ENCODE results near the gene EML5.

Gene EML5

DNA sequence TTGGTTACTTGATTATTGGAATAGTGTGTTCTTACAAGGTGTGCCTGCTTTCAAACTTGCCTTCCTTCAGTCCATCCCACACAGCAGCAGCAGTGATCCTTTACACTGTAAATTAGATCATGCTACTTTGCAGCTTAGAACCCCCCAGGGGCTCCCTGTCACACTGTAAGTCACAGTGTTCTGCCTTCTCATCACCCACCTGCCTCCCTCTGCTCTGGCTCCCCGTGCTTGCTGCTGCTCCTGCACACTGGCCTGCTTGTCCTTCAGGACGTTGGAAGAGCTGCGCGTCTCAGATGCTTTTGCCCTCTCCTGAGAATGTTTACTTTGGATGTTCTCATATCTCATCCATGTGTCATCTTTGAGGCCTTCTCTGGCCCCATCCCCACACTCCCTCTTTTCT, 202.6 kb downstream of the EML5 start:
- peaks cover 75% of the 10 kb centered on the region for H3K36me3 ChIP-seq (ENCODE audit: control insufficient read depth, low read depth, low read length)
- H3K27ac ChIP-seq (ENCODE audit: low read length) = no peak overlapping the region
- H3K4me1 ChIP-seq (ENCODE audit: control insufficient read depth, low read depth, low read length) = no peaks in the 10 kb centered on the region
- H3K4me3 ChIP-seq (ENCODE audit: low read length) = no peak overlapping the region
- H3K9ac ChIP-seq (ENCODE audit: low read length) = no peak overlapping the region
- H3K27me3 ChIP-seq (ENCODE audit: control insufficient read depth, insufficient read depth, low read length) = no peaks in the 10 kb centered on the region
- no peaks in the 10 kb centered on the region for H3K9me3 ChIP-seq (ENCODE audit: control insufficient read depth, low read depth, low read length)

DNA sequence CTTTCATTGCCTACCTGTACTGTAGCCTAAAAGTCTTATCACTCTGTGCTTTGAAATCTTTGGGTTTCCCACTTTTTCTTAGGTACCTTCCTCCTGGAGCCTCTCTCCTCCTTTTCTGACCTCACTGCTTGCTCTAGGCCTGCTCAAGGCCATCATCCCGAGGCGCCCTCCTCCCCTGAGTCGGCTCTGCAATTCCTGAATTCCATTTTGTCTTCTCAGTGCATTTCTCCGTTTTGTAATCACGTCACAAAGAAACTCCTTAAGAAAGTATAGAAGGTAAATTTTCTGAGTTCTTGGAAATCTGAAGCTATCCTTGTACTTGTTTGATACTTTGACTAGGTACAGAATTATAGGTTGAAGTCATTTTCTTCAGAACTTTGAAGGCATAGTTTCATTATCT, 204.7 kb downstream of the EML5 start:
- Histone ChIP-seq H3K9me3 (ENCODE audit: control insufficient read depth, low read depth, low read length) (no peaks in the 10 kb centered on the region), H3K4me1 (ENCODE audit: control insufficient read depth, low read depth, low read length) (no peaks in the 10 kb centered on the region), H3K27ac (ENCODE audit: low read length) (no peak overlapping the region), H3K36me3 (ENCODE audit: control insufficient read depth, low read depth, low read length) (peaks cover 78% of the 10 kb centered on the region), H3K9ac (ENCODE audit: low read length) (no peak overlapping the region), H3K27me3 (ENCODE audit: control insufficient read depth, insufficient read depth, low read length) (no peaks in the 10 kb centered on the region), H3K4me3 (ENCODE audit: low read length) (no peak overlapping the region)

DNA sequence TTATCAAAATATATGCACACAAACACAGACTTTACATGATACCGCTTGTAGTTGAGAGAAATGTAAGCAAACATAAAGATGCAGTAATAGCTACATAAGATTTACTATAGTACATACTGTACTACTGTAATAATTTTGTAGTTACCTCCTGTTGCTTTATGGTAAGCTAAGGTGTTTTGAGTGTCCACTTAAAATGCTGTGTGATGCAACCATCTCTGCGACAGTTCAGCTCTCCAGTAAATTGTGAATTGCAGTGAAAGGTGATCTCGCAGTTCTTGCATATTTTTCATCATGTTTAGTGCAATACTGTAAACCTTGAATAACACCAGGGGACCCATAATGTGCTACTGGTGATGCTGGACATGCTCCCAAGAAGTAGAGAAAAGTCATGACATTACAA, 208.3 kb downstream of the EML5 start:
- no peak overlapping the region for H3K9ac ChIP-seq (ENCODE audit: low read length)
- no peaks in the 10 kb centered on the region for H3K27me3 ChIP-seq (ENCODE audit: control insufficient read depth, insufficient read depth, low read length)
- H3K9me3 ChIP-seq (ENCODE audit: control insufficient read depth, low read depth, low read length) = no peaks in the 10 kb centered on the region
- H3K4me1 ChIP-seq (ENCODE audit: control insufficient read depth, low read depth, low read length) = no peaks in the 10 kb centered on the region
- no peak overlapping the region for H3K4me3 ChIP-seq (ENCODE audit: low read length)
- H3K27ac ChIP-seq (ENCODE audit: low read length) = no peak overlapping the region
- peaks cover 76% of the 10 kb centered on the region for H3K36me3 ChIP-seq (ENCODE audit: control insufficient read depth, low read depth, low read length)

DNA sequence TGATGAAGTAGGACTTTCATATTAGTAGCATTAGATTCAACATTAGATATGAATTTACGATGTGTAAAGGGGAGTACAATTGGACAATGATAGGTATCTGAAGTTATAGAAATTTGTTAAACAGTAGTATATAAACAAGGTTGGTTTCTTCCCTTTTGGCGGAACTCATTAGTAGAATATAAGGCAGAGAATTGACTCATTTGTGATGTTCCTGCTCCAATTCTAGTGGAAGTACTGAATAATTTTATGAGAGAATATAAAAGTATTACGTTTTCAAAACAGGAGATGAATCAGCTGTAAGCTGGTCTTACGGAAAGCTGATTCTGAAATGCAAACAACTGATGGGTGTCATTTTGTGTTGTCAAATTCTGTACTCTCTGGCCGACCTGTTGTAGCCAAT, 216.5 kb downstream of the EML5 start:
- H3K27ac ChIP-seq (ENCODE audit: low read length) = no peak overlapping the region
- H3K9me3 ChIP-seq (ENCODE audit: control insufficient read depth, low read depth, low read length) = no peaks in the 10 kb centered on the region
- no peaks in the 10 kb centered on the region for H3K4me1 ChIP-seq (ENCODE audit: control insufficient read depth, low read depth, low read length)
- H3K9ac ChIP-seq (ENCODE audit: low read length) = no peak overlapping the region
- H3K36me3 ChIP-seq (ENCODE audit: control insufficient read depth, low read depth, low read length) = peaks cover 88% of the 10 kb centered on the region
- no peaks in the 10 kb centered on the region for H3K27me3 ChIP-seq (ENCODE audit: control insufficient read depth, insufficient read depth, low read length)
- no peak overlapping the region for H3K4me3 ChIP-seq (ENCODE audit: low read length)

DNA sequence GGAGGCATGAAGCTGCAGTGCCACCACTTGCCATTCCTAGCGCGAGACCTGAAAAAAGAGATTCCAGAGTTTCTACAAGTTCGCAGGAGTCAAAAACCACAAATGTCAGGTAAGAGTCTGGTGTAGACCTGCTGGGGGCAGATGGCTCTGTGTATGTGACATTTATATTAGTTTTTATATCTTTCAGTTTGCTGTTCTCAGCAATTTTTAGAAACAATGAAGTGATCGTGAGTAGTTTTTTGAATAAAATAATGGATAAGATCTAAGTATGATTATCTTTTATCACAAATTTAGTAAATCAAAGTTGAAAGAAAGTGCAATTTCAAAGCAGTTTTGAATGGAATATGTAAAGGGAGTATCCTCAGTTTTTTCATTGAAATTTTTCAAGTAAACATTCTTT, 220.6 kb downstream of the EML5 start:
- Histone ChIP-seq H3K9ac (ENCODE audit: low read length) (no peak overlapping the region), H3K27me3 (ENCODE audit: control insufficient read depth, insufficient read depth, low read length) (no peaks in the 10 kb centered on the region), H3K36me3 (ENCODE audit: control insufficient read depth, low read depth, low read length) (peaks cover 90% of the 10 kb centered on the region), H3K9me3 (ENCODE audit: control insufficient read depth, low read depth, low read length) (no peaks in the 10 kb centered on the region), H3K27ac (ENCODE audit: low read length) (no peak overlapping the region), H3K4me3 (ENCODE audit: low read length) (no peak overlapping the region), H3K4me1 (ENCODE audit: control insufficient read depth, low read depth, low read length) (no peaks in the 10 kb centered on the region)

DNA sequence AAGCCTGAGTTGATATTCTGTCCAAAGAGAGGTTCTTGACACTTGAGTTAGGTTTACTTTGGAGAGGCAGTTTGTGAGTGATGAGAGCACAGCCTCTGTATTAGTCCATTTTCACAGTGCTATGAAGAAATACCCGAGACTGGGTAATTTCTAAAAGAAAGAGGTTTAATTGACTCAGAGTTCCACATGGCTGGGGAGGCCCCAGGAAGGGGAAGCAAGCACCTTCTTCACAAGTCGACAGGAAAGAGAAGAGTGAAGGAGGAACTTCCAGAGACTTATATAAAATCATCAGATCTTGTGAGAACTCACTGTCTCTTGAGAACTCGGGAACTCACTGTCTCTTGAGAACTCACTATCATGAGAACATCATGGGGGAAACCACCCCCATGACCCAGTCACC, 224.6 kb downstream of the EML5 start:
- H3K4me3 ChIP-seq (ENCODE audit: low read length) = no peak overlapping the region
- H3K36me3 ChIP-seq (ENCODE audit: control insufficient read depth, low read depth, low read length) = peaks cover 66% of the 10 kb centered on the region
- peaks cover 6% of the 10 kb centered on the region for H3K4me1 ChIP-seq (ENCODE audit: control insufficient read depth, low read depth, low read length)
- H3K27me3 ChIP-seq (ENCODE audit: control insufficient read depth, insufficient read depth, low read length) = no peaks in the 10 kb centered on the region
- H3K9ac ChIP-seq (ENCODE audit: low read length) = no peak overlapping the region
- no peak overlapping the region for H3K27ac ChIP-seq (ENCODE audit: low read length)
- H3K9me3 ChIP-seq (ENCODE audit: control insufficient read depth, low read depth, low read length) = no peaks in the 10 kb centered on the region

DNA sequence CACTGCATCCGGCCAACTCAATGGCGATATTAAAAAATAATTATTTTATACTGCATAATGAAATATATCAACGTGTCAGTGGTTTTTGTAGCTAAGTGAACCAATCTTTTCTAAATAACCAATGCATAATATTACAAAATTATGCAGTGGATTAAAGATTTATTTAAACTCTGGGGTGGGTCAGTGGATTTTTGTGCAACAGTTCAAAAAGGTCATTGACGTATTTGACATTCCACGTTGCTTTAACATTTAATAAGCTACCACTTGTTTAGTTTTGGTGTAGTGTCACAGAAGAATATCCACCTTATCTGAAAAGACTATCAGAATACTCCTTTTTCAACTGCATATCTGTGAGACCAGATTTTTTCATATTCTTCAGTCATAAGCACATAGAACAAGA, 227.3 kb downstream of the EML5 start:
- Histone ChIP-seq H3K27me3 (ENCODE audit: control insufficient read depth, insufficient read depth, low read length) (no peaks in the 10 kb centered on the region), H3K27ac (ENCODE audit: low read length) (no peak overlapping the region), H3K36me3 (ENCODE audit: control insufficient read depth, low read depth, low read length) (peaks cover 44% of the 10 kb centered on the region), H3K4me1 (ENCODE audit: control insufficient read depth, low read depth, low read length) (peaks cover 6% of the 10 kb centered on the region), H3K9me3 (ENCODE audit: control insufficient read depth, low read depth, low read length) (no peaks in the 10 kb centered on the region), H3K9ac (ENCODE audit: low read length) (no peak overlapping the region), H3K4me3 (ENCODE audit: low read length) (no peak overlapping the region)

DNA sequence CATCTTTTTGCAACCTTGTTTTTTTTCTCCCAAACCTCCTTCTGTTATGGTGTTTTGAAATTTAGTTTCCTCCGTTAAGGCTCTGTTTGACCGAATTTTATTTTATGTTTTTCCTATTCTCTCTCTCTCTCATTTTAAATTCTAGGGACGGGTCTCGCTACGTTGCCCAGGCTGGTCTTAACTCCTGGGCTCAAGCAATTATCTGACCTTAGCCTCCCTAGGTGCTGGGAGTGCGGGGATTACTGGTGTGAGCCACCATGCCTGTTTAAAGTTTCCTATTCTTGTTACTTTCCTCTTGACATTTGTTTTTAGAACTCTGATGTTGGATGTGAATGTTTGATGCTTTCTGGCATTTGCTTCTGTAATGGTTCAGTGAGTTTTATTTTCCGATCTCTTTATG, 228.9 kb downstream of the EML5 start:
- peak overlapping the region; percentile 97 for H3K4me3 ChIP-seq (ENCODE audit: low read length)
- H3K27me3 ChIP-seq (ENCODE audit: control insufficient read depth, insufficient read depth, low read length) = no peaks in the 10 kb centered on the region
- H3K4me1 ChIP-seq (ENCODE audit: control insufficient read depth, low read depth, low read length) = peaks cover 6% of the 10 kb centered on the region
- peak overlapping the region; percentile 91 for H3K9ac ChIP-seq (ENCODE audit: low read length)
- peaks cover 28% of the 10 kb centered on the region for H3K36me3 ChIP-seq (ENCODE audit: control insufficient read depth, low read depth, low read length)
- H3K9me3 ChIP-seq (ENCODE audit: control insufficient read depth, low read depth, low read length) = no peaks in the 10 kb centered on the region
- no peak overlapping the region for H3K27ac ChIP-seq (ENCODE audit: low read length)

DNA sequence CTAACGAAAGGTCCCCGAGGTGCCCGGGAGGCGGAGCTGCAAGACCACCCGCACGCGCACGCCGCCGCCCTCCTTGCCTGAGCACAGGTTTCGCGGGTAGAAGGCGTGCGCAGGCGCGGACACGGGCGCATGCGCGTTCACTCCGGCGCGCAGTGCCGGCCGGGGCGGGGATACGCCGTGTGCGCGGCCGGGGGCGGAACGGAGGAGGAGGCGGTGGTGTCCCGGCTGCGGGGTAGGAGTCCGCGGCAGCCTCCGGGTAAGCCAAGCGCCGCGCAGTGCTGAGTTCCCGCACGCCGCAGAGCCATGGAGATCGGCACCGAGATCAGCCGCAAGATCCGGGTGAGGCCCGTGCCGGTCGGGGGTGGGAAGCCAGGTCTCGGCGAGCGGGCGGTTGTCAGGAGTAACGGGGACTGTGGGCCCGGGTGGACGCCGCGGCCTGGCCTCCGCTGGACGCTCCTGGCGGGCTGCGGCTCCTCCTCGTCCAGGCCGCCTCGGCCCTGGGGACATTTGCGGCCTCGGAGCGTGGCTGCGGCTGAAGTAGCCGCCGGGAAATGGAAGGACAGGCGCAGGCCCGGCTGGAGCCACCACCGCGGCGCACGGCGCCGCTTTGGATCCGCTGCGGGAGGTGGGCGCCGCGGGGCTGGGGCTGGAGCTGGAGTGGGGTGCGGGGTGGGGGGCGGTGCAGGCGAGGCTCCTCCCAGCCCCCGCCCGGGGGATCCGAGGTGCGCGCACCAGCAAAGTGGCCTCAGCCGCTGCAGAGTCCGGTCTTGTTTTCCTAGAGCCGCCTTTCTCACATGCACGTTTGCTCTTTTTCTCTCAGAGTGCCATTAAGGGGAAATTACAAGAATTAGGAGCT, 229.7 kb downstream of the EML5 start, which contains the start of gene ZC3H14:
ZC3H14 (plus strand) TSS at position 207 of the 856 bp plus-strand sequence; CDS start at position 304, 97 bp downstream.
- H3K36me3 ChIP-seq (ENCODE audit: control insufficient read depth, low read depth, low read length) = peaks cover 20% of the 10 kb centered on the region
- peak within 1 kb of the TSS; percentile 97 for H3K4me3 ChIP-seq (ENCODE audit: low read length)

DNA sequence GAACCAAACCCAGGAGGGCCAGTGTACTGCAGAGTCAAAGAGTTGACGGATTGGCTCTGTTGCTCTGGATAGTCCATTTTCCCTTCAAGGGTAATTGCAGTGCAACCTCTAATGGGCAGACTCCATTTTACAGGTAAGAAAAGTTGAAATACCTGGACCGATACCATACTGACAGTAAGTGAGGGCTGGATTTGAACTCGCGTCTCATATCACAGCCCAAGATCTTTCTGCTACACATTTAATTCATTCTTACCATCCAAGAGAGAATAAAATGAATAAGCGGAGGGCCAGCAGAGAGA, 230.3 kb downstream of the EML5 start:
- H3K9ac ChIP-seq (ENCODE audit: low read length) = peak overlapping the region; percentile 91
- no peaks in the 10 kb centered on the region for H3K27me3 ChIP-seq (ENCODE audit: control insufficient read depth, insufficient read depth, low read length)
- H3K9me3 ChIP-seq (ENCODE audit: control insufficient read depth, low read depth, low read length) = no peaks in the 10 kb centered on the region
- no peak overlapping the region for H3K27ac ChIP-seq (ENCODE audit: low read length)
- H3K36me3 ChIP-seq (ENCODE audit: control insufficient read depth, low read depth, low read length) = peaks cover 14% of the 10 kb centered on the region
- H3K4me1 ChIP-seq (ENCODE audit: control insufficient read depth, low read depth, low read length) = peaks cover 6% of the 10 kb centered on the region
- peak overlapping the region; percentile 97 for H3K4me3 ChIP-seq (ENCODE audit: low read length)

More for the DNA sequence above, 229.7 kb downstream of the EML5 start, which contains the start of gene ZC3H14:
- H3K4me1 ChIP-seq (ENCODE audit: control insufficient read depth, low read depth, low read length) = peaks cover 6% of the 10 kb centered on the region
- H3K27me3 ChIP-seq (ENCODE audit: control insufficient read depth, insufficient read depth, low read length) = no peaks in the 10 kb centered on the region
- H3K9me3 ChIP-seq (ENCODE audit: control insufficient read depth, low read depth, low read length) = no peaks in the 10 kb centered on the region
- peak within 1 kb of the TSS; percentile 91 for H3K9ac ChIP-seq (ENCODE audit: low read length)
- peak within 1 kb of the TSS; percentile 49 for H3K27ac ChIP-seq (ENCODE audit: low read length)
